NCI-H345 treated with DMSO at 0.1 percent for 48 hours (cell line): Measurements from ENCODE around the gene JPH4.
A peak's percentile ranks its signal among the peaks of the same experiment; 100 is the strongest.
"Not testable (repeated sequence)": the region's sequence is repeated elsewhere in the genome, so short reads cannot be mapped to it uniquely, and the experiment has no call there.

Experiments used
- DNase-seq: peaks from one replicate; lab custom pipeline; 2025; ENCODE audit not compliant: unreplicated experiment; lab: John Stamatoyannopoulos, UW

JPH4 gene

GRCh38 chr14:23609411-23610089 is 31.0 kb upstream of the JPH4 start:
- DNase-seq: not testable (repeated sequence)

GRCh38 chr14:23609001-23609400 is 30.4 kb upstream of the JPH4 start:
- DNase-seq: no peak

- no peak for DNase-seq
These were observed 29.9 kb upstream of the JPH4 start for GRCh38 chr14:23608454-23608853.

GRCh38 chr14:23605931-23606585 is 27.5 kb upstream of the JPH4 start:
- no peak for DNase-seq

- no peak for DNase-seq
These were observed 26.1 kb upstream of the JPH4 start for GRCh38 chr14:23604675-23605170.

- DNase-seq: no peak
These were observed 25.6 kb upstream of the JPH4 start for GRCh38 chr14:23604148-23604547.

- no peak for DNase-seq
These were observed 24.5 kb upstream of the JPH4 start for GRCh38 chr14:23603103-23603502.

- DNase-seq: no peak
These were observed 23.8 kb upstream of the JPH4 start for GRCh38 chr14:23602181-23603095.

GRCh38 chr14:23601845-23602180 is 23.2 kb upstream of the JPH4 start:
- DNase-seq: no peak

GRCh38 chr14:23601424-23601823 is 22.8 kb upstream of the JPH4 start:
- no peak for DNase-seq

GRCh38 chr14:23600806-23601205 is 22.2 kb upstream of the JPH4 start:
- DNase-seq: no peak

- DNase-seq: no peak
These were observed 21.7 kb upstream of the JPH4 start for GRCh38 chr14:23600322-23600707.

GRCh38 chr14:23594191-23594590 is 15.6 kb upstream of the JPH4 start:
- DNase-seq: not testable (repeated sequence)

GRCh38 chr14:23590198-23590597 is 11.6 kb upstream of the JPH4 start:
- DNase-seq: no peak

GRCh38 chr14:23589606-23590005 is 11.0 kb upstream of the JPH4 start:
- no peak for DNase-seq

- peak; percentile 68 for DNase-seq
These were observed 10.5 kb upstream of the JPH4 start for GRCh38 chr14:23588884-23589598.

GRCh38 chr14:23584527-23585203 is 6.1 kb upstream of the JPH4 start:
- DNase-seq: not testable (repeated sequence)

- not testable (repeated sequence) for DNase-seq
These were observed 5.4 kb upstream of the JPH4 start for GRCh38 chr14:23583761-23584526.

- no peak for DNase-seq
These were observed 4.5 kb upstream of the JPH4 start for GRCh38 chr14:23582906-23583760.
